GM21723 (cell line): ENCODE data around the gene GUCY2C.
A peak's percentile ranks its signal among the peaks of the same experiment; 100 is the strongest.
"Not testable (repeated sequence)": the region's sequence is repeated elsewhere in the genome, so short reads cannot be mapped to it uniquely, and the experiment has no call there.

Source experiments
- ATAC-seq: cut with Tn5 transposase; IDR thresholded peaks from one replicate; pipeline ENCODE4 v1.9.1; 2021; ENCODE audit warnings: mild to moderate bottlenecking, moderate library complexity; ENCODE audit not compliant: unreplicated experiment

Gene GUCY2C

DNA sequence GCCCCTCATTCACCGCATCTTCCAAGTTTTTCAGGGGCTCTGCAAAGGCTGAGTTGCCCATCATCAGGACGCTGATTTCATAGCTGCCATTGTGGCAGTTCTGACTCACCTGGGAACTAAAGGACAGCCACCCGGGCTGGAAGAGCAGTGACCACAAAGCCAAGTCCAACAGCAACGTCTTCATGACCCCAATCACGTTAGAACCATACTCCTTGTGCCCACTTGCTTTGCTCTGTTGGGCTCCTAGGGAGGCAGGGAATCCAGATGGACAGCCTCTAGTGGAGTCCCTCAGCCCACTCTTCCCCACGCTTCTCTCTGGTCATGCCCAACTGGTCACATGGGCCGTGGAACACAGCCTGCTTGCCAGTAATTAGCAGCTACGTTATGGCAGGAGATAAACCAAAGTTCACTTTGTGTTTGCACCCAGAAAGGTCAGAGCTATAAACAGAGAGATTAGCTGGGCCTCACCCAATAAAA is at the start of gene GUCY2C:
Gene GUCY2C, minus strand, starts transcription at position 335 of the 477 bp plus-strand sequence. Its CDS starts 151 bp downstream, at position 184.
- no peak for ATAC-seq

DNA sequence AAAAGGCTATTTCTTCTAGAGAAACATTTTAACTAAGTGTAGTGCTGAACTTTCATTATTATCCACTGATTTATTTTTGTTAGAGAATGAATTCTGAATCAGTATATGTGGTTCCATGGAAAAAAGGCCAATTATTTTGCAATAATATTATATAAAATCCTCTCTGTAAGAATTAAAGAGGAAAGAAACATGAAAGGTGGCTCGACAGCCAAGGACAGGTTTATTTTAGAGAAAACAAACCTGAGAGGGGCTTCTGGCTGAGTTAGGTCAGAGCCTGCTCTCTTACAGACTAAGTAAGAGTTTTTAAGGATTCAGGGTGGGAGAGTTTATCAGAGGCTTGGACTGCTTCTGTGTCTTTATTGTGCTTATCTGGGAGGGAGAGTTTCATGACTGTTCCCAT is 46.7 kb upstream of the GUCY2C start:
- no peak for ATAC-seq

DNA sequence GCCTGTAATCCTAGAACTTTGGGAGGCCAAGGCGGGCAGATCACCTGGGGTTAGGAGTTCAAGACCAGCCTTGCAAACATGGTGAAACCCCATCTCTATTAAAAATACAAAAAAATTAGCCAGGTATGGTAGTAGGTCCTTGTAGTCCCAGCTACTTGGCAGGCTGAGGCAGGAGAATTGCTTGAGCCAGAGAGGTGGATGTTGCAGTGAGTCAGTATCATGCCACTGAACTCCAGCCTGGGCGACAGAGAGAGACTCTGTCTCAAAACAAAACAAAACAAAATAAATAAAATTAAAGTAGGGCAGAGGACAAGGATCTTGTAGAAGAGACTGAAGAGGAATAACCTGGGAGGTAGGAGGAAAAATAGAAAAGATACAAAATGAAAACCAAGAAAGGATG is 45.5 kb upstream of the GUCY2C start:
- no peak for ATAC-seq

DNA sequence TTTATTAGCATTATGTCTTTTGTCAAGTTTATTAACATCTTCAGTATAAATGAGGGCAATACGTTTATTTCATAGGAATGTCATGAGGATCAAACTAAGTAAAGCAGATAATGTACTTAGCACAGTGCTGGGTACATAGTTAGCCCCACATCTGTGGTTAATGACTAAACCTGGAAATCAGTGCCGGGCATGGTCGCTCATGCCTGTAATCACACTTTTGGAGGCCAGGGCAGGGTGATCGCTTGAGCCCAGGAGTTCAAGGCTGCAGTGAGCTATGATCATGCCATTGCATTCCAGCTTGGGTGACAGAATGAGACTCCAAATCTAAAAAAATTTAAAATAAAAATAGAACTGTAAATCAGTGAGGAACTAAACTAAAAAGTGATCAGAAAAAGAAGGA is 44.8 kb upstream of the GUCY2C start:
- no peak for ATAC-seq

DNA sequence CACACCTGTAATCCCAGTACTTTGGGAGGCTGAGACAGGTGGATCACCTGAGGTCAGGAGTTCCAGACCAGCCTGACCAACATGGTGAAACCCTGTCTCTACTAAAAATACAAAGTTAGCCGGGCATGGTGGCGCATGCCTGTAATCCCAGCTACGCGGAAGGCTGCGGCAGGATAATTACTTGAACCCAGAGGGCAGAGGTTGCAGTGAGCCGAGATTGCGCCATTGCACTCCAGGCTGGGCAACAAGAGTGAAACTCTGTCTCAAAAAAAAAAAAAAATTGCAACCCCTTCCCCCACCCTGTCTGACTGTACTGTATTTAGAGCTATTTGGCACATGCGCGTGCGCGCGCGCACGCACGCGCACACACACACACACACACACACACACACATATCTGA is 40.0 kb upstream of the GUCY2C start:
- ATAC-seq, result not testable (repeated sequence)

DNA sequence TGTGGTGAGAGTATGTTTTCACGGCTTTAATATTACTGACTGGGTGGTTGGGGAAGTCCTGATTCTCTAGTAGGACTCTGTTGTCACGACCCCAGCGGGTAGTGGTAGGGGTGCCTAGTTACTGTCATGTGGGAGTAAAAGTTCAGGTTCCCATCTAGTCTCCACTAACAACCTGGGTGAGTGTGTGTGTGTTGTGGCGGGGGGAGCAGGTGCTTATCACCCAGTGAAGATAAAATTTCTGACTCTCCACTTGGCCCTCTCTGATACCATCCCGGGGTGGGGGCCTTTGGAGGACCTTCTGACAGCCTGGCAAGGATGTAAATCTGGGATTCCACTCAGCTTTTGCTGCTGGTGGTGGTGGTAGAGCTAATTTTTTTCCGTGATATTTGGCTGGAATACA is 35.4 kb upstream of the GUCY2C start:
- no peak for ATAC-seq

DNA sequence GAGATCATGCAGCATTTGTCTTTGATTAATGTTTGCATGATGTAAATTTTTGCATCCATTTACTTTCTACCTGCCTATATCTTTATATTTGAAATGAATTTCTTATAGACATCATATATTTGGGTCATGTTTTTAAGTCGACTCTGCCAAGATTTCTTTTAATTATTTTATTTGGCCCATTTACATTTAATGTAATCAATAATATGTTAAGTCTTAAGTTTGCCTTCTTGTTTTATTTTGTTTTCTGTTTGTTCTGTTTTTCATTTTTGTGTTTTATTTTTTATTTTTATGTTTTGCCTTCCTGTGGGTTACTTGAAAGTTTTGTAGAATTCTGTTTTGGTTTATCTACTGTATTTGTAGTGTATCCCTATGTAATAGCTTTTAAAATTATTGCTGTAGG is 33.2 kb upstream of the GUCY2C start:
- no peak for ATAC-seq

DNA sequence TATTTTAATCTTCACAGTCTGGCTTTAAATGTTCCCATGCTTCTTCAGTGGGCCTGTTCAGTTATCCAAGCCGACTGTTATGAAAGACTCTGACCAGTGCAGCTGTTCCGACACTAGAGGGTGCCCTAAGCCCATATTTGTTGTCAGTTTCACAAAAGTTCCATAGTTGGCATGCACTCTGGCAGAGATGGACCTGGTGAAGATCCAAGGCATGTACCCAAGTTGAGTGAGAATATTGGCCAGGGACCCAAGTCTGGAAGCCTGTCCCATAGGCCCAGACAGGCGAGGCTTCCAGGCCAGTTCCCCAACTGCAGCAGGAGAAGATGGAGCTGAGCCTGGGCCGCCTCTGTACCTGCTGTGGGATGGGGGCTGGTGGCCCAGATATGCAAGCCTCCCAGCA is 27.4 kb upstream of the GUCY2C start:
- no peak for ATAC-seq

DNA sequence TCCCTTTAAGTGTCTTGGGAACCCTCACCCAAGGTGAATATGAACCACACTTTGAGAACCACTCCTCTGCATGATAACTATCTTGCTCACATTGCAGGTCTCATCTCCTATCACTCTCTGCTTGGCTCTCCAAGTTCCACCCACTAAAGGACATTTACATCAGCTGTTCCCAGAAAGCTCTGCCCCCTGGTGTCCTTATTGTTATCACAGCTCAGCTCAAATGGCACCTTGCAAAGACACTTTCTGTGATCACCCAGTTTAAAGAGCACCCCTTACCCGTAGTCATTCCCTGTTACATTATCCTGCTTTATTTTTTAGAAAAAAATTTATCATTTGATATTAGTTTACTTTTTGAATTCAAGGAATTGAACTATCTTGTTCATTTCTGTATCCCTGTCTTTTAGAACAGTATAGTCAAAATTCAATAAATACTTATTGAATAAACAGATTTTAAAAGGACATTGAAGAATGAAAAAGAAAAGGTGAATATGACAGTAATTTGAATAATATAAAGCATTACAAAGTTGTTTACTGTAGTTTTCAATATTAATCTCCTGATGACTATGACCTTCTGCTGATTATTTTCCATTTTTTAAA is 20.5 kb upstream of the GUCY2C start:
- ATAC-seq, result no peak

DNA sequence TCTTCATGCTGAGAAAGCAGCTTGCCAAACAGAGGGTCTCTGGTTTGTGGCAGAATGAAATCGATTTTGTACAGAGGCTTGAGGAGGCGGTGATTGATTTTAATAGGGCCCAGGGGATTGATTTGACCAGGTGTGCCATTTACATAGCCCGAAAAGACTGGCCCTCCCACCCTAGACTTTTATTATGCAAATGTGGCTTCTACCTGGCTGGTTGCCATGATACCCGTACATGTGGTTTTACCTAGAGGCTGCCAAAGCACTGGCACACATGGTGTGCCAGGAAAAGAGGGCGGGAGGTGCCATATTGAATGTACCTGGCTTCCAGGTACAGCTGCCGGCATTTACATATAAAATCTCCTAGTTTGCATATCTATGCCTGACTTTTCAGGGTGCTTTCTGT is 18.0 kb upstream of the GUCY2C start:
- no peak for ATAC-seq

DNA sequence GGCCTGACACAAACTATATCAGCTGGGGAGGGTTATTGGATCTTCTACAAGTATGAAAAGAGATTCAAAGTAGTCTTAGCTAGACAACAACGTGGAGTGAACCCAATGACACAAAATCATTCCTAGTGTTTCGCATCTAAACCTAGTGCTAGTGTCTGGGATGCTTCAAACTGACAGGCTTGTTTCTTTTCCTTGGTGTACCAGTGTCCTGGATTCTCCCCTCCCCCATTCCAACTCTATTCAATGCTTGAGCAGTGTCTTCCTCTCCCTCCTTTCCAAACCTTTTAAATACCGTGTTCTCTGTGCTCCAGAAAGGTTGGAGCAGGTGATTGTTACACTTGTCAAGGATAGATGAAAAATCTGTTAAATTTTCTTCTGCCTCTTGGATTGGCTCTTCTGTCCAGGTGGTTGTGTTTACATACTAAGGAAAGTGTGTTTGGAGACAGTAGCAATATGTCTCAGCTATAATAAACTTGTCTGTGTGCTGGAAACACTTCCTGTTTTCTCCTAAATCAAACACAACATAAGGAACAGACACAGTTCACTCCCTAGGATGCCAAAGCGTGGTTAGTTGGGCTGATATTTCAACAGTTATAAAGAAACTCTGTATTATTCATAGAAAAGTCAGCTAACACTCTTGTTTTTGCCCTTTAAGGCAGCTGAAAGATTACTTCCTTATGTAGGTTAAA is 14.4 kb upstream of the GUCY2C start:
- ATAC-seq, result no peak

DNA sequence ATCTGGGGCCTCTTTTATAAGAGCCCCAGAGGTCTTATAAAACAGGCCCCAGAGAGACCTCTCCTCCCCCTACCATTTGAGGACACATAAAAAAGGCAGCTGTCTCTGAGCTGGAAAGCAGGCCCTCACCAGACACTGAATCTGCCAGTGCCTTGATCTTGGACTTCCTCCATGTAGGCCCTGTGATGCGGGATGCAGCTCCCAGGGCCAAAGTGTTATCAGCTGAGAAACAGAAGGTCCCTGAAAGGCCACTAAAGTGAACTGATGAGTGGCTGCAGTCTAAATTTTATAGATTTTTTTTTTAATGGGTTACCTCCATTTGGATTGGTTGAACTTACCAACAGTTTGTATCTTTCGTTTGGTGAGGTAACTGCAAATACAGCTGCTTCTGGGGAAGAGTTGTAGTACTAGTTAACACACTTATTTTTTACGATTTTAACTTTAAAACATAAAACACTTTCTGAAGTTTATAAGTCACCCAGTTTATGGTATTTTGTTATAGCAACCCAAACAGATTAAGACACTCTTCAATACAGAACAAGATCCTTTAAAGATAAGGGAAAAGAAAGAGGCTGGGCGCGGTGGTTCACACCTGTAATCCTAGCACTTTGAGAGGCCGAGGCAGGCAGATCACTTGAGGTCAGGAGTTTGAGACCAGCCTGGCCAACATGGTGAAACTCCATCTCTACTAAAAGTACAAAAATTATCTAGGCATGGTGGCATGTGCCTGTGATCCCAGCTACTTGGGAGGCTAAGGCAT is 5.6 kb upstream of the GUCY2C start:
- ATAC-seq, result no peak

DNA sequence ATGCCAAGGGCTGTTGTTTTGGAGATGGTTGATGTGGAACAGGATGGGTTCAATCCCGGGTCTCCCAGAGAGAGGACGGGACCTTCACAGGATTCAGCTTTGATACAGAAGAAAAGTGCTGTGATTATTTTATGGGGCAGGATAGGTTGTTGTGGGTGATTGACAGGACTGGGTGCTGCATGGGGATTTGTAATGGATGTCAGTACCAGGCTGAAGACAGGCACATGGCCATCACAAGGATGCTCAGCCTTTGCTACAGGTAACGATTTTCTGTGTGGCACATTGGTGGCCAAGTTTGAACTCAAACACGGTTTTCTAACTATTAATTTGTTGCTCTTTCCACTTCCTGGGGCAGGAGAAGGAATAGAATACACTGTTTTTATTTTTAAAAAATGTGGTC is 4.5 kb upstream of the GUCY2C start:
- ATAC-seq, result no peak

DNA sequence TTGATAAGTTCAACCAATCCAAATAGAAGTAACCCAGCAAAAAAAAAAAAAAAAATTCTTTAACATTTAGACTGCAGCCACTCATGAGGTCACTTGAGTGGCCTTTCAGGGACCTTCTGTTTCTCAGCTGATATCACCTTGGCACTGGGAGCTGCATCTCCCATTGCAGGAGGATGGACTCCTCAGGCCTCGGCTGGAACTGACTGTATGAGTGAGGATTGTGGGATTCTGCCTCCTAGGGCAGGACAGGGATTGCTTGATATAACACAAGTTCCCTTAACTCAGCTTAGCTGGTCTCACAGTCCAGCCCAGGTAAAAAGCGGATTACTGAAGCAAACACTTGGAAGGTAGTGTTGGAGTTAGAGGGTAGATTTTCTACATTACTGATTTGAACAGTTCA is 3.5 kb upstream of the GUCY2C start:
- no peak for ATAC-seq

DNA sequence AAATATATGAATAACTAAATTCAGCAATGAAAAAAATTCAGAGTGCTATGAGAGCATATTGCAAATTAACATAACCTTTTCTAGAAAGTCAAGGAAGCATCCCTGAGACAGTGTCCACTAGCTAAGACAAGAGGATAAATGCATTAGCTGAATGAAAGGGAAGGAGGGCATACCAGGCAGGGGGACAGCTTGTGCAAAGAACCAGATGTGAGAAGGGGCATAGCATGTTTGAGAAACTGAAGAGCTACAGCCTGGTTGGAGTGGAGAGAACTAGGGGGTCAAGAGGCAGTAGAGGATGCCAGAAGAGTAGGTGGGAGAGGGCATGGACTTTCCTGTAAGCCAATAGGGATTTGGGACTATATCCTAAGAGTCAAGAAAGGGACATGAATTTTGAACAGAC is 2.2 kb upstream of the GUCY2C start:
- no peak for ATAC-seq

DNA sequence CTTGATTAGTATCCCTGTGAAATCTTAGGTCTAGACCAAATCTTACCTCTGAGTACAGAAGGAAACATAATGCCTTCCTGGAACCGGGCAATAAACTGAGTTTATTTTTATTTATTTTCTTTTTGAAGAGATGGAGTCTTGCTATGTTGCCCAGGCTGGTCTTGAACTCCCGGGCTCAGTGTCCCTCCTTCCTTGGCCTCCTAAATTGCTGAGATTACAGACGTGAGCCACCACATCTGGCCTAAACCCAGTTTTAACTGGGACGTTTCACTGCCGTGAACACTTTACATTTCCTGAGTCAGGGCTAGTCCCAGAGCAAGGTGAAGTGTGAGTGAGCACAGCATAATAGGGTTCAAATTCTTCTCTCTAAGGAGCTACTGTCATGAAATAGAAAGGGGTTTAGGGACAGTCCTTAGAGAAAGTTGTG is 671 bp downstream of the GUCY2C start:
- no peak for ATAC-seq

DNA sequence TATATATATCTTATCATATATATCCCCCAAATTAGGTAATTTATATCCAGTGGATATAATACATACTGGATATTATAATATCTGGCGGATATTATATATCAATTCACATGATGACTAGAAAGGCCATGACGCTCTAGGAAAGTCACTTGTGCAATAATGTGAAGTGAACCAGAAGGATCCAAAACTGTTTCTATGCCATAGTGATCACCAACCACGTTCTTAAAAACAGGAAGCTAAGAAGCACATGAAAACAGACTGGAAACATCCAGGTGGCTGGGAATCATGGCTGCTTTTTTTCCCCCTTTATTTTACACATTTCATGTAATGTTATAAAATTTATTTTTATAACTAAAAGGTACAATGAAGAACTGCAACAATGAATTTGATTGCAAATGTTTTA is 1.4 kb downstream of the GUCY2C start:
- ATAC-seq, result no peak

DNA sequence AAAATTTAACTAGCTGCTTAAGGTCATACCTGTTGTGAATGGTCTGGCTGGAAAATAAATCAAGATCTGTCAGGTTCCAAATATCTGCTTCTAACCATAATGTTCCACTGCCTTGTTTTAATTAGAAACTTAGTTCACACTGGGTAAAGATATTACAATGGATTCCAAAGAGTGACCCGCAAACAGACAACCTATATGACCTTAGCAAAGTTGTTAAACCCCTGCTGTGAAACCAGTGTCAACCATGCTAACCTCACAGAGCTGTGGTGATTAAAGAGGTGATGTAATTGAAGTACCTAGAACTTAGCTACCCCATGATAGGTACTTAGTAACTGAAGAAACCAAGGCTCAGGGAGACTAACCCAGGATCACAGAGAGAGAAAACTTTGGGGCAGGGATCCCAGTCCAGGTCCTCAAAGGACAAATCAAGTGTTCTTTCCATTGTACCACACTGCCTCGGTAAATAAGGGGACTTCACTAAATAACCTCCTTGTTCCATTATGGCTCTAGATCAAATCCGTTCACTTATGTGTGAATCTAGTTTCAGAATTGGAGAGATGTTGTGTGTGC is 2.2 kb downstream of the GUCY2C start:
- no peak for ATAC-seq

DNA sequence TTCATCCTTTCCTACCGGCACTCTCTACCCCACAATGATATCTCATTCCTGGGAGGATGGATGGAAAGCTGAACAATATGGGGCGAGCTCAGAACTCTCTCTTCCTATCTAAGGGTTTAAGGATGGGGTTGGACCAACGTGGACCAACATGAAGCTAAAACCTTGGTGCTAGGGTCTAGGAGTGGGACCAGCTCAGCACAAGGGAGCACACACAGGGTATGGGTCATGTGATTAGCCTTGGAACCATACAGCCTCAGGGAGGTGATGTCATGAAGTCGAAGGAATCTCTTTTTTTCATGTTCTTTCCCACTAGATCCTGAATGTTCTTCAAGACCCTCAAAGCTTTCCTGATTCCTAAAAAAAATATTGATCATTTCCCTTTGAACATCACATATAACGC is 3.3 kb downstream of the GUCY2C start:
- no peak for ATAC-seq

DNA sequence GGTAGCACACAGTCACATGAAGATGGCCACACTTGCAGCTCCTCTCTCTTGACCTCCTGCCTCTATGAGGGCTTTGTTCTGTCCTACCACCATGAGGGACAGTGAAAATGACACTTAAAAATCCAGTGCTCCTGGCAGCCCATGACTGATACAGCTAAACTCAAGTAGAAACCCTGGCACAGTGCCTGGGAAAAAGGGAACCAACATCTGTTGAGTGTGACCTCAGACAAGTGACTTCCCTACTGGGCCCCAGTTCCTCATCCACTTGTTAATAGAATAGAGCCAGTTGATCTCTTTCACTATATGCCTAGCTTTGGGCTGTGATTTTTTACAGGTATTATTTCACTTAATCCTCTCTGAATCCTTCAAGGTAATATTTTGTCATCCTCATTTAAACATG is 4.8 kb downstream of the GUCY2C start:
- no peak for ATAC-seq

DNA sequence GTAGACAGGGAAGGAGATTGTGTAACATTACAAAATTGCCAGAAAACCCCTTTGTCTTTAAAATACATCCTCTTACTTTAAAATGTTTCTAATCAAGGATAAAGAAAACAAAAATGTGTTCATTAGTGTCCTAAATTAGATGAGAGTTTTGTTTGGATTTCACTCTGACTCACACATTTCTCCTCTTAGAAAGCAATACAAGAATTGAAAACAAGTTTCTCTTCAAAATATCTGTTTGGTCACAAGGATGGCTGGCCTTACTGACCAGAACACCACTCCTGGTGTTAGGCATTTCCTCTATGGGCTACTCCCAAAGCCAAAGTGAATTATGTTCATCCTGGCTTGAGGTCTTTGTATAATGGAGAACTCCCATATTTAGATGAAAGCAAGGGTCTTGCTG is 6.4 kb downstream of the GUCY2C start:
- ATAC-seq, result peak; percentile 53

DNA sequence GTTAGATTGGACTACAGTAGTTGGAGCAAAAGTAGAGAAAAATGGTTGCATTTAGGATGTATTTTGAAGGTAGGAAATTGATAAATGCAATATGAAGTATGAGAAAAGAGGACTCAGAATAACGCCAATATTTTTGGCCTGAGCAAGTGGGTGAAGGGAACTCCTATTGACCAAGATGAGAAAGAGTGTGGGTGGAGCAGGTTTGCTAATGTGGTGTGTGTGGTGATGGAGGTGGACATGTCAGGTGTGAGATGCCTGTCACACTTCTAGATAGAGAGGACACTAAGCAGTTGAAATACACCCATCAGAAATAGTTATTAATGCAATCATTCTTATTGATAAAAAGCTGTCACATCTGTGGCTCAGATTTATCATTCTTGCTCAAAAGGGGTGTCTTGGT is 7.3 kb downstream of the GUCY2C start:
- no peak for ATAC-seq
